HG02970 (cell line): Measurements from ENCODE around the gene CAMTA1.

Experiments
- ATAC-seq: cut with Tn5 transposase; IDR thresholded peaks from one replicate; pipeline ENCODE4 v1.9.1; 2021; ENCODE audit warnings: mild to moderate bottlenecking, moderate library complexity, moderate number of reproducible peaks; ENCODE audit not compliant: unreplicated experiment, low FRiP score

The CAMTA1 gene

GRCh38 chr1:7011826-7012225 lies 226.6 kb downstream of the CAMTA1 start:
- ATAC-seq, result no peak

GRCh38 chr1:7012461-7012924 lies 227.2 kb downstream of the CAMTA1 start:
- no peak for ATAC-seq

- ATAC-seq, result no peak
Measured at GRCh38 chr1:7013833-7014639, 228.8 kb downstream of the CAMTA1 start.

GRCh38 chr1:7014640-7014930 lies 229.3 kb downstream of the CAMTA1 start:
- no peak for ATAC-seq

- ATAC-seq, result no peak
Measured at GRCh38 chr1:7015022-7015421, 229.8 kb downstream of the CAMTA1 start.

GRCh38 chr1:7018351-7018750 lies 233.1 kb downstream of the CAMTA1 start:
- ATAC-seq, result no peak

- no peak for ATAC-seq
Measured at GRCh38 chr1:7018826-7019225, 233.6 kb downstream of the CAMTA1 start.

- ATAC-seq, result no peak
Measured at GRCh38 chr1:7019510-7019909, 234.3 kb downstream of the CAMTA1 start.

- no peak for ATAC-seq
Measured at GRCh38 chr1:7022058-7022457, 236.8 kb downstream of the CAMTA1 start.

- ATAC-seq, result no peak
Measured at GRCh38 chr1:7025013-7025412, 239.8 kb downstream of the CAMTA1 start.

GRCh38 chr1:7026169-7026568 lies 240.9 kb downstream of the CAMTA1 start:
- ATAC-seq, result no peak

- ATAC-seq, result no peak
Measured at GRCh38 chr1:7032992-7033391, 247.7 kb downstream of the CAMTA1 start.

GRCh38 chr1:7036386-7036785 lies 251.1 kb downstream of the CAMTA1 start:
- ATAC-seq, result no peak

- ATAC-seq, result no peak
Measured at GRCh38 chr1:7039590-7040220, 254.5 kb downstream of the CAMTA1 start.

- ATAC-seq, result no peak
Measured at GRCh38 chr1:7040969-7041695, 255.9 kb downstream of the CAMTA1 start.

GRCh38 chr1:7042322-7043190 lies 257.3 kb downstream of the CAMTA1 start:
- no peak for ATAC-seq

GRCh38 chr1:7043191-7043549 lies 257.9 kb downstream of the CAMTA1 start:
- no peak for ATAC-seq

- ATAC-seq, result no peak
Measured at GRCh38 chr1:7043719-7044535, 258.7 kb downstream of the CAMTA1 start.

- no peak for ATAC-seq
Measured at GRCh38 chr1:7045897-7046296, 260.6 kb downstream of the CAMTA1 start.

- ATAC-seq, result no peak
Measured at GRCh38 chr1:7046314-7046713, 261.1 kb downstream of the CAMTA1 start.
